Central memory CD8-positive, alpha-beta T cell (primary cell): ENCODE data around the gene NEU2.
A peak's percentile ranks its signal among the peaks of the same experiment; 100 is the strongest.

Experiments
- ATAC-seq: fragments of 150-1000 bp; cut with Tn5 transposase; replicated peaks from 2 replicates; pipeline ENCODE4 v1.10.0; 2022; ENCODE audit warnings: mild to moderate bottlenecking, moderate FRiP score, moderate number of reproducible peaks; ENCODE audit not compliant: poor library complexity, severe bottlenecking; ENCODE audit errors: extremely low read depth
- DNase-seq, 2 donors: peaks; one replicate each; pipeline ENCODE4 v3.0.0; 2021; ENCODE audit warnings: low spot score in 2 of 2
- H3K27ac Mint-ChIP-seq: one replicate; pipeline ENCODE4 v1.8.0; 2022; ENCODE audit warnings: low read depth, mild to moderate bottlenecking, moderate library complexity, mixed read lengths
- H3K27me3 Mint-ChIP-seq: one replicate; pipeline ENCODE4 v1.8.0; 2022; ENCODE audit warnings: mixed read lengths
- H3K36me3 Mint-ChIP-seq: one replicate; pipeline ENCODE4 v1.8.0; 2022; ENCODE audit warnings: mild to moderate bottlenecking, moderate library complexity, mixed read lengths; ENCODE audit not compliant: insufficient read depth
- H3K4me1 Mint-ChIP-seq: one replicate; pipeline ENCODE4 v1.8.0; 2022; ENCODE audit warnings: mixed read lengths
- H3K4me3 Mint-ChIP-seq: one replicate; pipeline ENCODE4 v1.8.0; 2022; ENCODE audit warnings: mild to moderate bottlenecking, moderate library complexity, mixed read lengths
- H3K9me3 Mint-ChIP-seq: one replicate; pipeline ENCODE4 v1.8.0; 2022; ENCODE audit warnings: mixed read lengths

NEU2 gene

GRCh38 chr2:233065954-233066470 is 33.5 kb downstream of the NEU2 start:
- Mint-ChIP-seq H3K4me3 (peak overlapping the region; percentile 42), H3K27me3 (no peaks in the 10 kb centered on the region), H3K27ac (peak overlapping the region; percentile 80), H3K4me1 (peaks cover 72% of the 10 kb centered on the region), H3K9me3 (no peaks in the 10 kb centered on the region), H3K36me3 (peaks cover 50% of the 10 kb centered on the region)
- ATAC-seq = no peak
- DNase-seq = no peak

- Mint-ChIP-seq H3K27me3 (no peaks in the 10 kb centered on the region), H3K4me3 (peak overlapping the region; percentile 60), H3K36me3 (peaks cover 43% of the 10 kb centered on the region), H3K9me3 (peaks cover 5% of the 10 kb centered on the region), H3K27ac (peak overlapping the region; percentile 79), H3K4me1 (peaks cover 61% of the 10 kb centered on the region)
- DNase-seq (no peak), ATAC-seq (no peak)
Observed at GRCh38 chr2:233068762-233069418, 36.4 kb downstream of the NEU2 start.

GRCh38 chr2:233072838-233073237 is 40.4 kb downstream of the NEU2 start:
- Mint-ChIP-seq H3K9me3 (peaks cover 5% of the 10 kb centered on the region), H3K4me3 (no peak overlapping the region), H3K36me3 (peaks cover 22% of the 10 kb centered on the region), H3K4me1 (peaks cover 35% of the 10 kb centered on the region), H3K27ac (no peak overlapping the region), H3K27me3 (no peaks in the 10 kb centered on the region)
- ATAC-seq = no peak
- DNase-seq = no peak

- no peak overlapping the region for H3K27ac Mint-ChIP-seq
- H3K4me1 Mint-ChIP-seq = peaks cover 34% of the 10 kb centered on the region
- no peaks in the 10 kb centered on the region for H3K27me3 Mint-ChIP-seq
- no peak for DNase-seq
- ATAC-seq = no peak
- peaks cover 5% of the 10 kb centered on the region for H3K9me3 Mint-ChIP-seq
- peaks cover 20% of the 10 kb centered on the region for H3K36me3 Mint-ChIP-seq
- no peak overlapping the region for H3K4me3 Mint-ChIP-seq
Observed at GRCh38 chr2:233074106-233074505, 41.6 kb downstream of the NEU2 start.

- no peaks in the 10 kb centered on the region for H3K27me3 Mint-ChIP-seq
- peaks cover 5% of the 10 kb centered on the region for H3K9me3 Mint-ChIP-seq
- DNase-seq (no peak), ATAC-seq (peak; percentile 37)
- no peak overlapping the region for H3K27ac Mint-ChIP-seq
- peaks cover 29% of the 10 kb centered on the region for H3K36me3 Mint-ChIP-seq
- H3K4me3 Mint-ChIP-seq = no peak overlapping the region
- peaks cover 36% of the 10 kb centered on the region for H3K4me1 Mint-ChIP-seq
Observed at GRCh38 chr2:233075141-233075965, 42.9 kb downstream of the NEU2 start.

- ATAC-seq (peak; percentile 68), DNase-seq (no peak)
- Mint-ChIP-seq H3K4me3 (no peak overlapping the region), H3K9me3 (peaks cover 5% of the 10 kb centered on the region), H3K4me1 (peaks cover 39% of the 10 kb centered on the region), H3K36me3 (peaks cover 29% of the 10 kb centered on the region), H3K27ac (no peak overlapping the region), H3K27me3 (no peaks in the 10 kb centered on the region)
Observed at GRCh38 chr2:233075966-233076339, 43.5 kb downstream of the NEU2 start.

- Mint-ChIP-seq H3K4me3 (no peak overlapping the region), H3K36me3 (peaks cover 33% of the 10 kb centered on the region), H3K27me3 (no peaks in the 10 kb centered on the region), H3K27ac (no peak overlapping the region), H3K9me3 (peaks cover 2% of the 10 kb centered on the region), H3K4me1 (peaks cover 39% of the 10 kb centered on the region)
- DNase-seq (no peak), ATAC-seq (peak; percentile 55)
Observed at GRCh38 chr2:233076749-233077148, 44.3 kb downstream of the NEU2 start.

GRCh38 chr2:233079473-233079877 is 47.0 kb downstream of the NEU2 start:
- no peaks in the 10 kb centered on the region for H3K9me3 Mint-ChIP-seq
- H3K36me3 Mint-ChIP-seq = peaks cover 39% of the 10 kb centered on the region

GRCh38 chr2:233079953-233080835 is 47.7 kb downstream of the NEU2 start:
- peaks cover 40% of the 10 kb centered on the region for H3K36me3 Mint-ChIP-seq
- DNase-seq (no peak), ATAC-seq (no peak)
- no peaks in the 10 kb centered on the region for H3K27me3 Mint-ChIP-seq
- H3K9me3 Mint-ChIP-seq = no peaks in the 10 kb centered on the region
- peaks cover 71% of the 10 kb centered on the region for H3K4me1 Mint-ChIP-seq
- H3K4me3 Mint-ChIP-seq = peak overlapping the region; percentile 67
- H3K27ac Mint-ChIP-seq = peak overlapping the region; percentile 93

More at GRCh38 chr2:233079473-233079877, 47.0 kb downstream of the NEU2 start:
- H3K27ac Mint-ChIP-seq = peak overlapping the region; percentile 93
- H3K4me3 Mint-ChIP-seq = peak overlapping the region; percentile 67
- DNase-seq (no peak), ATAC-seq (no peak)
- H3K4me1 Mint-ChIP-seq = peaks cover 63% of the 10 kb centered on the region
- no peaks in the 10 kb centered on the region for H3K27me3 Mint-ChIP-seq

- H3K4me3 Mint-ChIP-seq = peak overlapping the region; percentile 67
- no peak for ATAC-seq
- H3K27ac Mint-ChIP-seq = peak overlapping the region; percentile 93
- peaks cover 40% of the 10 kb centered on the region for H3K36me3 Mint-ChIP-seq
- H3K4me1 Mint-ChIP-seq = peaks cover 77% of the 10 kb centered on the region
- H3K27me3 Mint-ChIP-seq = no peaks in the 10 kb centered on the region
- no peaks in the 10 kb centered on the region for H3K9me3 Mint-ChIP-seq
- DNase-seq = no peak
Observed at GRCh38 chr2:233080836-233081229, 48.4 kb downstream of the NEU2 start.

GRCh38 chr2:233081232-233081730 is 48.8 kb downstream of the NEU2 start:
- Mint-ChIP-seq H3K36me3 (peaks cover 40% of the 10 kb centered on the region), H3K27me3 (no peaks in the 10 kb centered on the region), H3K4me3 (peak overlapping the region; percentile 67), H3K9me3 (no peaks in the 10 kb centered on the region), H3K27ac (peak overlapping the region; percentile 93), H3K4me1 (peaks cover 81% of the 10 kb centered on the region)
- DNase-seq (no peak), ATAC-seq (peak; percentile 12)

GRCh38 chr2:233081731-233082221 is 49.3 kb downstream of the NEU2 start:
- no peaks in the 10 kb centered on the region for H3K9me3 Mint-ChIP-seq
- peaks cover 86% of the 10 kb centered on the region for H3K4me1 Mint-ChIP-seq
- H3K4me3 Mint-ChIP-seq = peak overlapping the region; percentile 81
- ATAC-seq (no peak), DNase-seq (no peak)
- H3K36me3 Mint-ChIP-seq = peaks cover 37% of the 10 kb centered on the region
- no peaks in the 10 kb centered on the region for H3K27me3 Mint-ChIP-seq
- peak overlapping the region; percentile 93 for H3K27ac Mint-ChIP-seq
